Activated CD8-positive, alpha-beta memory T cell treated with anti-CD3 and anti-CD28 coated beads for 24 hours (primary cell): ENCODE data around the gene BTBD2.

Experiments used
- DNase-seq: peaks from one replicate; pipeline ENCODE4 v3.0.0-alpha.2; 2020

BTBD2 gene

GRCh38 chr19:1981253-1981652, 34.3 kb downstream of the BTBD2 start:
- DNase-seq, result no peak

GRCh38 chr19:1980809-1981181, 34.7 kb downstream of the BTBD2 start:
- no peak for DNase-seq

GRCh38 chr19:1980091-1980808, 35.3 kb downstream of the BTBD2 start:
- DNase-seq, result no peak

GRCh38 chr19:1979642-1980041, 35.9 kb downstream of the BTBD2 start:
- no peak for DNase-seq

- DNase-seq, result no peak
Measured at GRCh38 chr19:1979017-1979416, 36.5 kb downstream of the BTBD2 start.

GRCh38 chr19:1978346-1978894, 37.1 kb downstream of the BTBD2 start:
- no peak for DNase-seq

GRCh38 chr19:1977120-1977519, 38.4 kb downstream of the BTBD2 start:
- DNase-seq, result no peak

GRCh38 chr19:1975162-1975480, 40.4 kb downstream of the BTBD2 start:
- no peak for DNase-seq

GRCh38 chr19:1974381-1975161, 40.9 kb downstream of the BTBD2 start:
- no peak for DNase-seq

- DNase-seq, result no peak
Measured at GRCh38 chr19:1970806-1971502, 44.6 kb downstream of the BTBD2 start.

- DNase-seq, result no peak
Measured at GRCh38 chr19:1970003-1970805, 45.3 kb downstream of the BTBD2 start.

GRCh38 chr19:1969176-1970002, 46.1 kb downstream of the BTBD2 start:
- no peak for DNase-seq

GRCh38 chr19:1968279-1969175, 47.0 kb downstream of the BTBD2 start:
- no peak for DNase-seq

- peak; percentile 70 for DNase-seq
Measured at GRCh38 chr19:1967087-1967608, 48.4 kb downstream of the BTBD2 start.

GRCh38 chr19:1962674-1963073, 52.8 kb downstream of the BTBD2 start:
- DNase-seq, result no peak

GRCh38 chr19:1961000-1961883, 54.3 kb downstream of the BTBD2 start:
- no peak for DNase-seq

GRCh38 chr19:1959928-1960589, 55.5 kb downstream of the BTBD2 start:
- no peak for DNase-seq

GRCh38 chr19:1957562-1958248, 57.8 kb downstream of the BTBD2 start:
- DNase-seq, result no peak
